GM21576 (cell line): Measurements from ENCODE around the gene ACO2.
A peak's percentile ranks its signal among the peaks of the same experiment; 100 is the strongest.
"Not testable (repeated sequence)": the region's sequence is repeated elsewhere in the genome, so short reads cannot be mapped to it uniquely, and the experiment has no call there.

Source experiments
- ATAC-seq: cut with Tn5 transposase; IDR thresholded peaks from one replicate; pipeline ENCODE4 v1.9.1; 2021; ENCODE audit warnings: mild to moderate bottlenecking, moderate library complexity; ENCODE audit not compliant: unreplicated experiment

Gene ACO2

GRCh38 chr22:41539146-41540005, 70.5 kb downstream of the ACO2 start:
- no peak for ATAC-seq

- no peak for ATAC-seq
Observed at GRCh38 chr22:41540006-41540315, 71.0 kb downstream of the ACO2 start.

- ATAC-seq = no peak
Observed at GRCh38 chr22:41540365-41540764, 71.4 kb downstream of the ACO2 start.

GRCh38 chr22:41541484-41541883, 72.6 kb downstream of the ACO2 start:
- ATAC-seq = no peak

- ATAC-seq = no peak
Observed at GRCh38 chr22:41542224-41542623, 73.3 kb downstream of the ACO2 start.

GRCh38 chr22:41543854-41544670, 75.1 kb downstream of the ACO2 start, which contains the start of gene POLR3H:
TSS of gene POLR3H (minus strand) at chr22:41544470. CDS start at chr22:41544101, 369 bp downstream.
- ATAC-seq = peak; percentile 84

GRCh38 chr22:41544671-41545476, 76.0 kb downstream of the ACO2 start:
- ATAC-seq = no peak

- no peak for ATAC-seq
Observed at GRCh38 chr22:41548830-41549211, 79.9 kb downstream of the ACO2 start.

GRCh38 chr22:41550952-41551491, 82.1 kb downstream of the ACO2 start:
- no peak for ATAC-seq

GRCh38 chr22:41551877-41552582, 83.1 kb downstream of the ACO2 start:
- ATAC-seq = no peak

GRCh38 chr22:41555325-41555982, 86.5 kb downstream of the ACO2 start:
- no peak for ATAC-seq

GRCh38 chr22:41556561-41556960, 87.6 kb downstream of the ACO2 start:
- ATAC-seq = no peak

- ATAC-seq = no peak
Observed at GRCh38 chr22:41557401-41558240, 88.7 kb downstream of the ACO2 start.

- not testable (repeated sequence) for ATAC-seq
Observed at GRCh38 chr22:41558241-41558630, 89.3 kb downstream of the ACO2 start.

GRCh38 chr22:41560095-41560471, 91.2 kb downstream of the ACO2 start:
- no peak for ATAC-seq

- ATAC-seq = no peak
Observed at GRCh38 chr22:41561335-41561734, 92.4 kb downstream of the ACO2 start.

- ATAC-seq = no peak
Observed at GRCh38 chr22:41561788-41562187, 92.9 kb downstream of the ACO2 start.

- no peak for ATAC-seq
Observed at GRCh38 chr22:41562461-41562860, 93.5 kb downstream of the ACO2 start.
